SW 1271 (cell line): ENCODE measurements around the gene LDLRAD4.

Source experiments
- DNase-seq, 2 experiments: peaks; one replicate each; lab custom pipeline; 2025; lab: John Stamatoyannopoulos, UW

LDLRAD4 gene

DNA sequence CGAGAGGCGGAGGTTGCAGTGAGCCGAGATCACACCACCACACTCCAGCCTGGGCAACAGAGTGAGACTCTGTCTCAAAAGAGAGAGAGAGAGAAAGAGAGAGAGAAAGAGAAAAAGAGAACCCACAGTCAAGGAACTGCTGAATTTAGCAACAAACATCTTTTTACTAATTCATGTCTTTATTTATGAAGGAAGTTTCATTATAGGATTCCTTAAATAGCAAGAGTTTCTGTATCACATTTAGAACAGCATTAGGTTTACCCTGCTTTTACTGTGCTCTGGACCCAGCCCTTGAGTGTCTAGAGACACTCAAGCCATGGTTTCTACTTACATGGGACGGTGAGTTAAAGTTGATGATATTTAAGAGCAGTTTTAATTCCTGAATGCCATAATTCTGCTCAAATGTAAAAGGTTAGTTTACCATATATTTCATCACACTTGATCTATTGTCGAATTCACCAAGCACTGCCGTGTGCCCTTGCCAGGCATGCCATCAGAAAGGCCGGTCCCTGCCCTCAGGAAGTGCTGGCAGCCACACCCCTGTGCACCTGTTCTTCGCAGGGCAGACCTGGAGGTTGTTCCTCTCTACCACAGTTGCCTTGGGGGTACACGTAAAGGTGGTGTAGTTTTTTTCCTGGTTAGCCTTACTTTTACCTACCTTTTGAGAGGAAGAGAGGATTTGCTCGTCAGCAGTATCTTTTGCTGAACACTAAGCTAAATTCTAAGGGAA lies 153.3 kb downstream of the LDLRAD4 start:
- no peak for DNase-seq

DNA sequence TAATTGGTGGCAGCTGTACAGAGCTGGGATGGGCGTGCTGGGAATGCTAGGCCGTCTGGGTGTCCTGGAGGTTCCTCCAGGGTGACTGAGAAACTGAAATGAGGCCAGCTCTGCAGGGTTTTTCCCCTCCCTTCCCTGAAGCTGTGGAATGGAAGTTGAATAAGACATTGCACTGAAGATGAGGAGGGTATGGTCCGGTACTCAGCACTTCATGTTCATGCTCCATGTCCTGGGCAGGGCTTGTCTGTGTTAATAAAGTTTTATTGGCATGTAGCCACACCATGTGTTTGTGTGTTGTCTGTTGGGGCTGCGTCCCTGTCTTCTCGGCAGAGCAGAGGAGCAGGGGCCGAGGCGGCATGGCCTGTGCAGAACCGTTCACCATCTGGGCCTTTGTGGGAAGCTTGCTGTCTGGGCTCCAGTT lies 154.0 kb downstream of the LDLRAD4 start:
- no peak for DNase-seq

DNA sequence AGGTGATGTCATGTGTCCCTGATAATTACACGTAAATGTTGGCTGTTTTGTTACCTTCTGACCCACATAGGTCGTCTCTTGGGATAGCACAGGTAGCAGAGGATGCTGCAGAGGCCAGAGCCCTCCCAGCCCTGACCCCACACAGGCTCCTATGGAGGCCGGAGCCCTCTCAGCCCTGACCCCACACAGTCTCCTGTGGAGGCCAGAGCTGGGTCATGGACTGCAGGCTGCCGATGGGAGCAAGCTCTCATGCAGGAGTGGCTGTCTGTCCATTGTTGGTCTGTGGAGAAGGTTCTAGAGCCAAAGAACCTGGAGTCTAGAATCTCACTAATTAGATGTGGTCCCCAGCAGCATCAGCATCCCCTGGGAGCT lies 155.5 kb downstream of the LDLRAD4 start:
- no peak for DNase-seq

DNA sequence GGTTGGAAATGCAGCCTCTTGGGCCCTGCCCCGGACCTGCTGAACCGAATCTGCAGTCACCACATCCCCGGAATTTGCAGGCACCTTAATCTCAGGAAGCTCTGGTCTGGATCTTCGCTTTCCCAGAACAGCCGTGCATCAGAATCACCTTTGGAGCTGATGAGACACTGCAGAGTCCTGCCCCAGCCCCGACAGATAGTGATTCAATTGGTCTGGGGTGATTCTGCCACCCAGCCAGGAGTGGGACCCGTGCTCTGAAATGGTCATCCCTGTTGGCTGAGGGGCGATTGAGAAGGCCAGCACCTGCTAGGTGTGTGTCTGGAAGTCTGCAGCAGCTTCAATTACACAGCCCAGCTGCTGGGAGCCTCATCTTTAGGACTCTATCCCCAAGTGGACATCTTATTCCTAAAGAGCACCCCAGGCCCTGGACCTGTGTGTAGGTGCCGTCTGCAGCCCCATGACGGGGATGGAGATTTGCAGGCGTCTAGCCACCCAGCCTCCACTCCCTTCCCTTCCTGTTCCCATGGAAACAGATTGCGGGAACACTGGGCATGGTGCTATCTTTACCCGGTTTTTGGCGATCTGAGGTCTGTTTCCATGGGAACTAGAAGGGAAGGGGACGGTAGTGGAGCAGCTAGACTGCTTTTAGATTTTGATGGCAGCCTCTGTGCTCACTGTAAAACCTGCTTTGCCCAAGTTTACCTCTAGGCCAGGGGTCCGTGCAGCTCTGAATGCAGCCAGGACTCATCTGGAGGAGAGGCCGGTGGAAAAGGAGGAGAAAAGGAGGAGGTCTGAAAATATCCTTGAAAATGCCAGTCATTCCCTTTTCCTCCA lies 156.1 kb downstream of the LDLRAD4 start:
- no peak for DNase-seq

DNA sequence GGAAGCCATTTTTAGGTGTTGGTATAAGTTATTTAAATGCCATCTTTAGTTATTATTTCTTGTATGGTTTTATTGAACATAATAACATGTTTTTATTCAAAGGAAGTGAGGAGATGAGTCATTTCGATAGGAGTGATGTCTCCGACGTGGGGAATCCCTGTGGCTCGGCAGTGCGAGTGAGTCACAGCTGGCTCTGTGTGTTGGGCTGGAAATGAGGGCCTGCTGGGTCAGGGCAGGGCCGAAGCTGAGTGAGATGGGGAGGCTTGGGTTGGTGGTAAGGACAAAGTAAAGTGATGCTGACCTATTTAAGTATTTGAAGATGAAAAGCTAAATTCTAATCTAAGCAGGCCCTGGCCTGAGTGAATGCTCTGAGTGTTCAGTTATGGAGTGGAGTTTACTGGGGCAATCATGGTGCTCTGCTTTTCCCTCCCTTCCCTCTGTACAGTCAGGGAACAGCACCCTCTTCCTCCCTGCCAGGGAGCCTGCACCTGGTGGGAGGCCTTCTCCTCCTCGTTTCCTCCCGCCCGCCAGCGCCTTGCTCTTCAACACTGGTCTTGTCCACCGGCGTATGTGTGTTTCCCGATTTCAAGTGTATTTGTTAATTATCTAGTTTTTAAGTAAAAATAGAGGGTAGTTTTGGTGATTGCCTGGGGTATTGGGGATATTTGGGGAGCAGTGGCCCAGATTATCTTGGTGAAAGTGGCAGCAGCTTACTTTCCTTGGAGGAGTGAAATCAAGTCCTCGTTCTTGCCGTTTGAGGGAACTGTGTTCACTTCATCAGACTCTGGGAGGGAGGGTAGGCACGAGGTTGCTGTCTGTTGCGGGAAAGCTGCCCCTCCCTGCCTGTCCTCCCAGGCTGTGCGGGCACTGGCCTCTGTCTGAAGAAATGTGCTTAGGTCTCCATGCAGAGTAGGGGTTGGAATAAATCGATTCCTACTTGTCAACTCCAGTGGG lies 157.0 kb downstream of the LDLRAD4 start:
- peak; percentile 6 to 66 for DNase-seq

DNA sequence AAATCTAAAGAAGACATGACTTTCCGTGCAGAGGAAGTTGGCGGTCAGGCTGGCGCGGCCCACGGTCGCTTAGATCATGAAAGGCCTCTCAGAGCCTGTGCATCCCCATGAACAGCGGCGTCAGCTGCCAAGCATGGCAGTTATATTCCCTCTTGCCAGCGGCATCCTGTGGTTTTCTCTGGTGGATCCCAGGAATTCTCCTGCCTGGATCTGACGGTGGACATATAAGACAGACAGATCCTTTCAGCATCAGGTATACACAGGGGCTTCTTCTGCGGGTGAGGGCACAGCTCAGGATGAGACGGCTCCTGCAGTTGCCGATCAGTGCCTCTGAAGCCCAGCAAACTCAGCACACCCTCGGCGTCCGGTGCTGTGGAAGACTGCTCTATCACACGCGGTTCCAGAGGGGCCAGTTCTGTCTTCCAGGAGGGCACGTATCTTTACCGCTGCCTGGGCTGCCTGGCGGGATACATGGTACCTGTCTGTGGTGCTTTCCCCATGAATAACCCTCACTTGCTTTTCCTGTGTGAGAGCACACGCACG lies 157.8 kb downstream of the LDLRAD4 start:
- no peak for DNase-seq

DNA sequence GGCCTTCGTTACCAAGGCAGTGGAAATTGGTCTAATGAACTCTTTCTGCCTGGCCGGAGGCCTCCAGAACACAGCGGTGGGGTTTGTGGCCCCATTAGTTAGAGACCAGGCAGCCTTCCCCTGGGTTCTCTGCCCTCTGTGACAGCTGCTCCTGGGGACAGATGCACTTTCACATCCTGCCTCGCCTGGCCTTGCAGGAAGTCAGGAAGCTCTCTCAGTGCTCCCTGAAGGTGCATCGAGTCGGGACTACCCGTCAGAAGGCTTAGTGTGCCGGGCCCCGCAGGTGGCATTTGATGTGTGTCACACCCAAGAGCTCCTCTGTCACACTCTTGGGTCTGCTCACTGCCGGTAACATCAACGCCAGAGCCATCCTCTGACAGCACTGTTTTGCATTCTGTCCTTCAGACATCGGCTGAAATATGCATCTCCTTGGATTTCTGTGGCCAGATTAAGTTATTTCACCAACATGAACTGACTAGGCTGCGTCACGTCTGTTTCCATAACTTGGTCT lies 158.3 kb downstream of the LDLRAD4 start:
- DNase-seq = no peak

DNA sequence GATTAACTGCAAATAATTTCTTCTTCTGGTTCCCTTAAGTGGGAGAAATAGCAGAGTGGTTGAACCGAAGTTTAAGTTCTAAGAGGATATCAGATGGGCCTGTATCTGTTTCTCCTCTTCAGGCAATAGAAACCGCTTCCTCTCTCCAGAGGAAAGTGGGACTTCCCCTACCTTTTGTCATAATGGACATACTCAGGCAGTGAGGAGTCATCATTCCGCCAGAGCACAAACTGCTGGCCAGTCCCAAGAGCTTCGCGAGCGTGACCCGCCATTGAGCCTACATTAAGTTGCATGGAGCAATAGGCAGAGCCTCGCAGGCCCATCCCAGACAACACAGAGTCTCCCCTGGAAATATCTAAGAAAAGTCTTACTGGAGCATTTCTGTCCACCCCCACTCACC lies 158.9 kb downstream of the LDLRAD4 start:
- no peak for DNase-seq

DNA sequence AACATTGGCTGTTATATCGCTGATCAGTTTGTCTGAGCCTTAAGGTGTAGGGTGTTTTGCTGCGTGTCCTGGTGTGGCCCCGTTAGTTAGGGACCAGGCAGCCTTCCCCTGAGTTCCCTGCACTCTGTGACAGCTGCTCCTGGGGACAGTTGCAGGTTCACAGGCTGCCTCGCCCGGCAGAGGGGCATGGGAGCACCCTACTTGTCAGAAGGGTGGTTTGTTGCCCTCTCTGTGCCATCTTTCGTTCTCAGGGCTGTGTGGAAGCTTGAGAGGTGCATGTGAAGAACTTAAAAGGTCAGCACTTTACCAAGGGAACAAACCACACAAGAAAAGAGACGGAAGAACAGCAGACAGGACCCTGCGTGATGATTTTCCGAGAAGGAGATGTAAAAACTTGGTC lies 159.6 kb downstream of the LDLRAD4 start:
- DNase-seq = no peak

DNA sequence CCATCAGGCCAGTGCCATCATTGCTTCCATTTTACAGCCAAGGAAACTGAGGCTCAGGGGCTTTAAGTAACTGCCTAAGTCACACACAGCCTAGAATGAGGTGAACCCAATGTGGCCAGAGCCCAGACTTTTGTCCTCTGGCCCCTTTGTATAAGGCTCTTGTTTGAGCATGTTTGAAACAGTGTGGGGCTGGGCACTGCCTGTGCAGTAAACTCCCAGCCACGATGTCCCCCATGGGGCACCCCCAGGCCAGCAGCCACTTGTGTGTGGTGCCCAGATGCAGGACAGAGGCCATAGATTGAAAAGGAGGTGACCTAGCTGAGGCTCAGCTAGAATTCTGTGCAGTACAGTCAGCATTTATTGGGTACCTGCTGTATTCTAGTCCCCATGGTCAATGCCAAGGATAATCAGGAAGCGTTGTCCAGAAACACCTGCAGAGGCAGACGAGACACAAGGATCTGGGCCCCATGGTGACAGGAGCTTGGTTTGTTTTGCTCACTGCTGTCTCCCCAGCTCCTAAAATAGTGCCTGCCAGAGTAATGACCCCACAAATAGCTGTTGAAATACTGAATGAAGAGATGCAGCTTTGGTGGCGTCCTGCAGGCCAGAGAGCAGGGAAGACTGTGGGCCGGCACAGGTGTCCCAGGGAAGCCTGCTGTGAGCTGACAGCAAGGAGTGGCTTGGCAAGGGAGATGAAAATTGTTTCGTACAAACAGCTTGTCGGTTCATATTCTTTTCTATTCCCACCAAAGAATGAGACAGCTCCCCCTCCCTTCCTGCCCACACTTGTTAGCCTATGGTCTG lies 160.7 kb downstream of the LDLRAD4 start:
- DNase-seq = no peak

DNA sequence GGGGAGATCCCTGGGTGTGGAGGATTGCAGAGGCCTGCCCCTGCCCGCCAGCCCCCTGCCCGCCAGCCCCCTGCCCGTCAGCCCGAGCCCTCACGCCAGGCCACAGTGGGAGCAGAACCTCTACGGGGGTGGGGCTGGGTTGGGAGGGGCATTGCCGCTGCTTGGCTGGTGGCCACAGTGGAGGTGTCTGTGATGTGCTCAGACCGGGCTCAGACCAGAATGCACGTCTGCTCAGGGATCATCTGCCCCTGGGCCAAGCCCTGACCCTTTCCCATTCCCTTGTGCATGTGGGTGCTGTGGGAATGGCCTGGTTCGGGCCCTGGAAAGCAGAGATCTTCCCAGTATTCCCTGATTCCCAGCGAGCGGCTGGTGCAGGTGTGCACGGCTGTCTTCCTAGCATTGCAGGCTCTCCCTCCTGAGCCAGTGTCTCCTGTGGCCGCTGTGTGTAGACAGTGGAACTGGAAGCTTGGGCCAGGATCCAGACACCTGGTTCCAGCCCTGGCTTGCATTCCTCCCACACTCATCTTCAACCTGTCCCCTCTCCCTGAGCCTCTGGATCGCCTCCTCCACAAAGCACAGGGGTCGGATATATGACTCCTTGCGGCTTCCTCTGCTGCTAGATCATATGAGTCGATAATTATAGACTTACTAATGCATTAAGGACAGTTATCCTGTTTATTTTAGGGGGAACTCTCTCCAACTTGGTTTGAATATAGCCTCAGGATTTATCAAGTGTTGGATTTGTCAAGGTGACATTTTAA lies 161.6 kb downstream of the LDLRAD4 start:
- no peak for DNase-seq

DNA sequence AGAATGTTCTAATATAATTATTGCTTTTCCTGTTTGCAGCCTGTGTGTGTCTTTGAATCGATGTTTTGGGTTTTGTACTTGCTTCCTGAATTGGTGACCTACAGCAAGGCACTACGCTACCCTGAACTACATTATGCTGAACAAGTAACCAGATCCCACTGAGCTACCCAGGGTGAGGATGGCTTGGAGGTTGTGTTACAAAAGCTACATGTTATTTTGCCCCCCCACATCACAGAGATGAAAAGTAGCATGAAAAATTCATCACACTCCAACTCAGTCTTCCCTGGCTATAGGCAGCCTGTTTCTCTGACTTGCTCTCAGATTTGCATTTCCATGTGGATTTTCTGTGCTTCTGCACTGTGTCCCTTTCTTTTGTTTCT lies 162.1 kb downstream of the LDLRAD4 start:
- no peak for DNase-seq

DNA sequence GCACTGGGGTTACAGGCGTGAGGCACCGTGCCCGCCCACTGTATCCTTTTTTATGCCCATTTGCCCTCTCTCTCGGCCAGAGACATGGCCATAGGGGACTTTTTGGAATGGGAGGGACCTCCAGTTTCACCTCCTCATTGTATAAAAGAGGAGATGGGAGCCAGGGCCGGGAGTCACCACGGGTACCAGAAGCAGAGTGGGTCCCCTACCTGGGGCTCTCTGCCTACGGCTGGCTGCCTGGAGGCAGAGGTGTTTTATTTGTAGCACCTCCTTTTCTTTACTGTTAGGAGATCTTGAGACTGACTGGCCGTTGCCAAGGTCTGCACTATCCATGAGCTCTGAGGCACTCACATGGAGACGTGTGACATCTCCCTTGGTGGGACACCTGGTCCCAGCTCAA lies 162.8 kb downstream of the LDLRAD4 start:
- DNase-seq = no peak

DNA sequence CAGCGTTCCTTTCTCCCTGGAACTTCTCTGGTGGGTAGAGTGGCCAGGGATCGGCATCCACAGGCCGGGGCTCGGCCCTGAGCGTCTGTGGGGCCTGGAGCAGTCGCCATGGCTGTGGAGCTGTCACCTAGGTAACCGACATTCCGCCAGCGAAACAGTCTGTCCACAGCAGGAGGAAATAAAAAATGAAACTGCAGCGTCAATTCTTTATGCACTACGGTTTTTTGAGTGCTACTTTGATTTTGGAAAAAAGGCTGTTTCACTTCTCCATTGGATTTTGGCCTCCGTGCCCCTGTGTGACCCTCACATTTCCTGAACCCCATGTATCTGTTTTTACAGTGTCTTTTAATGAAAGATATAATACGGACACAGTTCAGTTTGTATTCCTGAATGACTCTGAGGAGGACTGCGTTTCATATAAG lies 163.4 kb downstream of the LDLRAD4 start:
- no peak for DNase-seq

DNA sequence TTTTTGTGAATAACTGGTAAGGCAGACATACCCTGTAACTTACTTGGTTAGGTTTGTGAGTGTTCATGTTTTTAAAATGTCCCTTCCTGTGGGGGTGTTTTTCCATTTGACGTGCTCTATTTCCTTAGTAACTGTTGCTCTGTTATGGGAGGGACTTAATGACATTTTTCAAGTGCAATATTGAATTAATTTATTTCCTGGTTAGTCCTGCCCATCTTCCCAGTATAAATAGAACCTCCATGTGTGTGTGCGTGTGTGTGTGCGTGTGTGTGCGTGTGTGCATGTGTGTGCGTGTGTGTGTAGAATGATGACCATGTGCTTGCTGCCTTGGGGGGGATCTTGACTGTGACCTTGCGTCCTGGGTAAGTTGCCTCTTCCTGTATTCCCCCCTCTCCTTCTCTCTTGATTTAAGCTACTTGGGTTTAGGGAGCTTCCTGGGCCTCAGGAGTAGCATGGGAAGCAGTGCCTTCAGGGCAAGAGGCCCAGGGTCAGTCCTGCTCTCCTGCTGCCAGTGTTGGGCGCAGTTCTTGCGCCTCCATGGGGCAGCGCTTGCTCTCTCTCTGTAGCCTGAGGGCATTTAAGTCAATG lies 163.9 kb downstream of the LDLRAD4 start:
- DNase-seq = no peak

DNA sequence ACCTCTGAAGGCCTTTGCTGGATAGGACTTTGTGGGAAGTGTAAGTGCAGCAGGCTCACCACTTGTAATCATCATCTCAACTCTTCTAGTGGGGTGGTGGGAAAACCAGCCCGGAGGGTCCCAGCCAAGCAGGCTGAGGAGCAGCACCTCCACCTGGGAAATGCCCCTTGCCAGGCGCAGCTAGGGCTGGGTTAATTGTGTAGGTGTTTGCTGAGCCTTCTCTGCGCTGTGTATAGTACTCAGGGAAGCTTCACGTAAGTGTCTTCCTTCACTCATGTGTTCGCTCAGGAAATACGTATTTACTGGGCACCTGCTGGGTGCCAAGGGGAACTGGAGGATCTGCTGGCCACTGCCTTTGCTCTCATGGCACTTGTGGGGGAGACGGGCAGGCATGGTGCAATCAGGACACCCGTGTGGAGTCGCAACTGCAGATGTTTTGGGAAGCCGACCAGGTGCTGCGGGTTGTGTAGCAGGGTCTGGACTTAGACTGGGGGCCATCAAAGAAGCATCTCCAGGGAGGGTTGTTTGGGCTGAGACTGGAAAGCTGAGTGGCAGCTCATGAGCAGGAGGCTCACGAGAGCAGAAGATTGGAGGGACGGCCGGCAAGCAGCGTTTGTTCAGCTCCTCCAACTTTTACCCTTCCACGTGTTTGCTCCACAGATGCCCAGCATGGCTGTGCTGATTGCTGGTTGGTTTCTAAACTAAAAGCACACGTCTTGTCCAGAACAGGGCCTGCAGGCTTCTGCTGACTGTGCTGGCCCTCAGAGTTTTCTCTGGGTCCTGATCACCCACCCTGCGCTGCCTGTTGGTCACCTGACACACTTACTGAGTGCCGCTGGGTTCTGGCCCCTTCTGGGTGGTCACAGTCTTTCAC lies 164.6 kb downstream of the LDLRAD4 start:
- no peak for DNase-seq

DNA sequence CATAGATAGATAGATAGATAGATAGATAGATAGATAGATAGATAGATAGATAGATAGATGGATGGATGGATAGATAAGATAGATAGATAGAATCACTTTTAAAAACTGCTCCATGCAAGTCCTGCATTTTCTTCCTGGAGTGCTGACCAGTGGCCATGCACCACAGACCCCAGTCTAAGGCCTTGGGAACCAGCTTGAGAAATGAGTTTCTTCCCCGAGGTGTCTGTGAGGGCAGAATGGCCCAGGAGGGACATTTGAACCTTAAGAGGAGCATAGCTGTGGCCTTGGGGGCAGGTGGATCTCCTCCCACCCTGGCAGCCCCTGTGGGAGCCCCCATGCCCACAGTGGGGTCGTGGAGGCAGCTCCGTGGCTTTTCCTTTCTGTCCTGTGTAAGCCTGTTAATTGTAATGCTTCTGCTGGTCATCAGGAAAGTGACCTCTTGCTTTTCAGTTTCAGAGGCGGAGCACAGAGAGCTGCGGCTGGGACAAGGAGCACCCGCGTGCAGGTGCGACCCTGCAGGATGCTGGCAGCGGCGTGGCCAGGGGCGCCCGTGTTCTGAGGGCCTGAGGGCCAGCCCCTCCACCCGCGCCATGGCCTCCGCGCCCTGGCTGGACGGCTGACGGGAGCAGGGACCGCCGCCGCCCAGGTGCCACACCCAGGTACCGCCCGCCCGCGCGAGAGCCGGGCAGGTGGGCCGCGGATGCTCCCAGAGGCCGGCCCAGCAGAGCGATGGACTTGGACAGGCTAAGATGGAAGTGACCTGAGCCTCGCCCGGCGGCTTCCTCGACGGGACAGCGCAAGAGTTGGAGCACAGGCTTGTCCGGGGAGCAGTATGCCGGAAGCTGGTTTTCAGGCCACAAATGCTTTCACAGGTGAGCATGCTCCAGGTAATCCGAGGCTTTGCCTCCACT lies 168.6 kb downstream of the LDLRAD4 start:
- DNase-seq = no peak
